Endometrial microvascular endothelial cells (primary cell): Measurements from ENCODE around the gene MCF2. TPM values are rescaled to one million over a fixed set of nuclear protein-coding genes. Genes with fewer than 3 reads are reported as not detected.

Experiments used
- in situ Hi-C: cut with HindIII; loops from 2 replicates; pipeline ENCODE4 v1.10.0; 2017; ENCODE audit warnings: low sequenced_read_pairs, low pct_unique_long_range_greater_than_20kb; ENCODE audit errors: inconsistent ontology term
- total RNA-seq: library from RNA; depleted of rRNA; stranded (reverse); fragments of >200 nt; gene quantifications from one replicate; pipeline ENCODE4 v1.2.3, GENCODE V29; 2015; ENCODE audit errors: inconsistent ontology term

Gene MCF2
- total RNA-seq, 1 donor from 2014 or later, result not detected

DNA sequence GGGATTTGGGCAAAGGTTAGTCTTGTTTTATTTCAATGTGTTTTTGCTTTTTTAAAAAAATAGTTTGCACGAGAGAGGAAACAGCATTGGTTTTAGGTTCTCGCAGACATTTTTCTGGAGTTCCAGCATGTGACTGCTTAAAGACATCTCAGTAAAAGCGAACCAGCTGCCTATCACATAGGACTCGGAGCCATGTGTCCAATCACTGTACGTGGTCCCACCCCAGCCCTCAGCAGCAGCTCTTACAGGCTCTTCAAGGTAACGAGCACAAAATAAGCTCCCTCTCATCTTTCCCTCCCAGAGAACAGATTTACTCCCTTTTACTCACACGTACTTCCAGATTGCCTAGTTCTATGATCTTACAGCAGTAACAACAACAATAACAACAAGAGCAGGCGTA is 68.7 kb downstream of the MCF2 start:
- in situ Hi-C loops, result no loop called here

DNA sequence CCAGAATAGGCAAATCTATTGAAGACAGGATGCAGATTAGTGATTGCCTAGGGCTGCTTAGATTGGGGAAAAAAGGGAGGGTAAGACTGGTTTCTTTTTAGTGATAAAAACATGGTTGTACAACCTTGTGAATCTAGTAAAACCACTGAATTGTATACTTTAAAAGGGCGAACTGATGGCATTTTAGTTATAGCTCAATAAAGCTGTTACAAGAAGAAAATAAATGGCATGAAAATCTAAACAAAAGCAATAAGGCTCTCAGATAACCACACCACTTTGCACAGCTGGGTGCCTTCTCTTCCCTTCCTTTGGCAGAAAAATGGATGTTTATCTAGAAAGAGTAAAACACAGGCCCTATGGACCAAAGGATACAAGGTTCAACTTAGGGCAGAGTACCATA is 107.9 kb downstream of the MCF2 start:
- in situ Hi-C loops, result no loop called here

GRCh38 chrX:139596068-139596467 is 111.9 kb downstream of the MCF2 start:
- in situ Hi-C loops, result no loop called here

- in situ Hi-C loops, result no loop called here
Observed at GRCh38 chrX:139585613-139586012, 122.4 kb downstream of the MCF2 start.

DNA sequence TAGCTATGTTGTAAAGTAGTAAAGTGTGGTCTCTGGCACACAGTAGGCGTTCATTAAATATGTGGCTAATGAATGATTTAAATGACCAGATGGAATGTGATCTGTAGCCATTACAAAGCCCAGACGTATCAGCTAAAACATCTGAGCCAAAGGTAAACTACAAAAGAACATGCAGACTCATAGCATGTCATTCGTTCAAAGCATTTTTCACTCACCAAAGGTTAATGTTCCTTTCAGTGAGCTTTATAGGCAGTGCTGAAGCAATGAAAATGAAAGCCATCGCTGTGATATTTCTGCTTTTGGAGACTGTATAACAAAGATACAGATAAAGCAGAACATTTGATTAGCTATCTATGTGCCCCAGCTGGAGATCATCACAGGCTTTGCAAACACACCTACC is 126.9 kb downstream of the MCF2 start:
- in situ Hi-C loops, result no loop called here

- in situ Hi-C loops, result no loop called here
Observed at GRCh38 chrX:139566981-139567380, 141.0 kb downstream of the MCF2 start.

DNA sequence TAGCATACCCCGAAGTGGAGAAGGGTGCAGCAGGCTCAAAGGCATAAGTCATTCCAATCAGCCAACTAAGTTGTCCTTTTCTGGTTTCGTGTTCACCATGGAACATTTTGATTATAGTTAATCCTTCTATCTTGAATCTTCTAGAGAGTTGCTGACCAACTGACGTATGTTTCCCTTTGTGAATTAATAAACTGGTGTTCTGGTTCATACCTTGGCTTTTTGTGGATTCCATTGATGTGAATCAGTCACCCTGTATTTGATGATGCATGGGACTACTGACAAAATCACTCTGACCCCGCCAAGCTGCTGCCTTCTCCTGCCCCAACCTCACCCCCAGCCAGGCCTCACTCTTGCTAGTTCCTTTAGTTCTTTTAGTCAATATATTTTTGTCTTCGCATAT is 144.7 kb downstream of the MCF2 start:
- in situ Hi-C loops, result no loop called here

GRCh38 chrX:139560221-139560620 is 147.7 kb downstream of the MCF2 start:
- in situ Hi-C loops, result no loop called here

- in situ Hi-C loops, result no loop called here
Observed at GRCh38 chrX:139559383-139560042, 148.5 kb downstream of the MCF2 start.

DNA sequence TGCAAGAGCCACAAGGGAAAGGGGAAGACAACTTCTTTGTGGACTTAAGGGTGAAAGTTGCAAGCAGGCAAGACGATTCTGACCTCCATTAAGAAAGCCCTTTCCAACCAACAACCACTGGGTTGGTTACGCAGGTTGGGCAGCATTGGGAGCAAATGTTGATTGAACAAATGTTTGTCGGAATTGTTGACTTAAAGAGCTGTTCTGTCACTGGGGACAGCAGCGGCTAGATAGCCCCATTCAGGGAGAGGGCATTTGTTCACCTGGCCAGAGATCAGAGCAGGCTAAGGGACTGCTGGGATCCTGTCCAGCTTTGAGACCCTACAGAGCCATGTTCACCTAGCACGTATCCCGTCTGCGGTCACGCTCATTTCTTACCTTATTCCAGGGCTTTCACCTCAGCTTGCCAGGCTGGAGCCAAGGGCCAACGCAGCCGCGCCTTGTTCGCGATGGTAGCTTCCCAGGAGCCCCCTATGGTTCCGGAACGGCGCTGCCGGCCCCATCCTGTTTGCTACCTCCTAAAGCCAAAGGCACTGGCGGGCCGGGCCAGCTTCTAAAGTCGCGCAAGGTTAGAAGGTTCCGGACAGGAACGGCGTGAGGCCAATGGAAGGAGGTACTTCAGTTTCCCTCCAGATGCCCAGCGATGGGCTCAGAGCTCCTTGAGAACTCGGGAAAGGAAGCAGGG is 152.8 kb downstream of the MCF2 start:
- in situ Hi-C loops, result no loop called here

GRCh38 chrX:139554376-139554775 is 153.6 kb downstream of the MCF2 start:
- in situ Hi-C loops, result no loop called here

DNA sequence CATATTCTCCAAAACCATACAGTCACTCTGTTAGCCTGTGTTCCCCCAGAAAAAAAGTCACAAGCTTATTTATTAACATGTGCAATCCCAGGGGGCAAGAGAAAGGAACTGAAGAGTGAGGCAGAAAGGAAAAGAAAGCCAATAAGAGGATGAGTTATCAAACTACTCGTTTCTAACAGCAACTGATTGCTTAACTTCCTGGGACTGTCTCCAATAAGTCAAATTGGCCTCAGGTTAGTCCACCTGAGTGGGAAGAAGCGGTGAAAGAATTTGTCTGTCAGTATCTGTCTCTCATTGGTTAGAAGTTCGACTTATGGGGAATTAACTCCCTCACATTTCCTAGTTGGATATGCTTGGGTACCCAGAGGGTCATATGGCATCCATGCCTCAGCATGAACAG is 163.4 kb downstream of the MCF2 start:
- in situ Hi-C loops, result no loop called here

GRCh38 chrX:139543920-139544319 is 164.0 kb downstream of the MCF2 start:
- in situ Hi-C loops, result no loop called here

GRCh38 chrX:139542652-139543051 is 165.3 kb downstream of the MCF2 start:
- in situ Hi-C loops, result no loop called here

DNA sequence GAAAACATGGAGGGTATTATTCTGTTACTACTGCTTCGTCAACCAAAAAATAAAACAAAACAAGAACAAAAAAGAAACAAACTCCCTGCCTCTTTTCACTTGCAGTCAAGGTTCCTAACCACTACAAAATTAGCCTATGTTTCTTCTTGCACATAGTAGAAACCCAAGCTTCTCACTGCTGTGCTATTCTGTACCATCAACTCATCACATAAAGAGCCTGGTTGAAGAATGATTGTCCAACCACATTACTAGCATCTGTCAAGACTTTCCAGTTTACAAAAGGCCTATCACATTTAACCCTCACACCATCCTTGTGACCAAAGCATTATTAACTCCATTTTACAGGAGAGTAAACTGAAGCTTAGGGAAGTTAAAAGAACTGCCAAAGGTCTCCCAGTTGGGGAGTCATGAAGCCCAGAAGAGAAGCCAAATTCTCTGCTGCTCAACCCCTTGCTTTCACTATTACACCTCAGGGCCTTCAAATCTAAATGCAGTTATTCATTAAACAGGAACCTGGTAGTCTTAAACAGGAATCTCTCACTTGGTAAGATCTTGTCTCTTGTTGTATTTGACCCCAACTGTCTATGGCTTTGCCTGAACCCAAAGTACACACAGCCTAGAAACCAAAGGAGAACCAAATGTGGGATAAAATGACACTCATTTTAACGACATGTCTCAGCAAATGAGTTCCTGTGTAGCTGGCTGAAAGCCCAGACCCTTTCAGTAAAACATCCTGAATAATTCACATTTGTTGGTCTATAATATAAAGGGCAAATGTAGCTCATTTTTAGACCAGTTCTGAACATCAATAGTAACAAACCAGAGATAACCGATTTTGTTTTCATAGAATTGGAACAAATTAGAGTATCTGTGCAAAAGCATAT is 168.8 kb downstream of the MCF2 start:
- in situ Hi-C loops, result no loop called here

DNA sequence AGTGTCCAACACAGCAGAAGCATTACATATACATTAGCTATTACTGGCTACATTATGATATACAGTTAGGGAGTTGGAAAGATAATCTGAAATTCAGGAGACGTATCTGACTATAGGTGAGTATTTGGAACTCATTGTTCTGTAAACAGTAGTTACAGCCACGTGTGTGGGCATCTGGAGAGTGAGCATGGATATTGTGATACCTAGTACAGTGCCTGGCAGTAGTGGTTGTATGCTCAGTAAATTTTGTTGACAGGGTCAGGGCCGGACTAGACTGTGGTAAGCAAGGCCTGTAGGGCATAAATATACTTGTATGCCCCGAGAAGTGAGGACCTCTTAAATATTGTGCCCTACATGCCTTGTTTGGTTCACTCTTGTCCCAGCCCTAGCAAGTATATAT is 174.5 kb downstream of the MCF2 start:
- in situ Hi-C loops, result no loop called here

DNA sequence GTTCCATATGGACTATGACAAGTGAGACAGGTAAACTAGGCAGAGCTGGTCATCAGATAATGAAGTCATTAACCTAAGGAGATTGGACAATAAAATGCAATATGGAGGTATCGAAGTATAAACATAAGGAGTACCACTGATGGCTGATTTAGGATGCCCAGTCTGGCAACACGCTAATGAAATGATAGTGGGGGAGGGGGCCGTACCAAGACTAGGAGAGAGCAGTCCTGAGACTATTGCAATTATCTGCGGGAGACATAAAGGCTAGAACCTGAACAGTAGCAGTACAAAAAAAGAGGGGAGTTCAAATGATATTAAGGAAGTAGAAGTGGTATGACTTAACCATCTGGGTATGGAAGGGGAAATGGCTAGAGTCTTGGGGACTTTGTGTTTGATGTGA is 175.1 kb downstream of the MCF2 start:
- in situ Hi-C loops, result no loop called here
